ENCODE data around the gene UNC93B1. TPM values are rescaled to one million over a fixed set of nuclear protein-coding genes. Genes with fewer than 3 reads are reported as not detected.
A peak's percentile ranks its signal among the peaks of the same experiment; 100 is the strongest.
"Not testable (repeated sequence)": the region's sequence is repeated elsewhere in the genome, so short reads cannot be mapped to it uniquely, and the experiment has no call there.

Gene UNC93B1
- total RNA-seq, 2 experiments from 2014 or later: 16.3 to 16.7 TPM

DNA sequence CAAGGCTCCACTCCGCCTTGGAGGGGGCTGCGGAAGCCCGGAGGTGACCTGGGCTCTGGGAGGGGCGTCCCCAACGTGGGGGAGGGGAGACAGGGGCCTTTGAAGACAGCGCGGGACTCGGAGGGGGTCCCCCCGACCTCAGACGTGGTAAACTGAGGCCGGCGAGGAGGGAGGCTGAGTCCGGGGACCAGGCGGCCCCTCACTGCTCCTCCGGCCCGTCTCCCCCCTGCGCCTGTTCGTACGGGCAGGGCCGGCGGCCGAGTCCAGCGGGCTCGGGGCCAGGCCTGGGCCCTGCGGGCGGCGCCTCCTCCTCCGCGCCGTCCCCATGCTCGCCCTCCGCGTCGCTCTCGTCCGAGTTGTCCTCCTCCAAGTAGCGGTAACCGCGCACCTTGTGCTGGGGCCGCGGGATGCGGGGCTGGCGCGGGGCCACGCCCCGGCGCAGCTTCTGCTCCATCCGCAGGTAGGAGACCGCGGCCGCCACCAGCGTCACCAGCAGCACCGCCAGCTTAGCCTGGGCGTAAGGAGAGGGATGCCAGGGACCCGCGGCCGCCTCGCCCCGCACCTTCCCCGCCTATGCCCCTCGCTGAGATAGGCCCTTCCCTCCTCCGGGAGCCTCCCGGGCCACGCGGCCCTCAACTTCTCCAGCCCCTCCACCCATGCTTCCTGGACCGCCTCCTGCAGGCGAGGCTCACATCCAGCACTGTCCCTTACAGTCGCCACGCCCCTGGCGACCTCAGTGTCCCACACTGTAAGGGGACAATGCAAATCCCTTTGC lies 12.4 kb downstream of the UNC93B1 start:
- CTCF ChIA-PET; H3K4me3 Mint-ChIP-seq; intact Hi-C loops (cut with DNase I, micrococcal nuclease); H3K27me3 Mint-ChIP-seq; POLR2A ChIA-PET; H3K9me3 Mint-ChIP-seq (ENCODE audit: low read depth); H3K4me1 Mint-ChIP-seq; ATAC-seq; H3K36me3 Mint-ChIP-seq (ENCODE audit: low read depth); DNase-seq; H3K27ac Mint-ChIP-seq: not testable (repeated sequence)

DNA sequence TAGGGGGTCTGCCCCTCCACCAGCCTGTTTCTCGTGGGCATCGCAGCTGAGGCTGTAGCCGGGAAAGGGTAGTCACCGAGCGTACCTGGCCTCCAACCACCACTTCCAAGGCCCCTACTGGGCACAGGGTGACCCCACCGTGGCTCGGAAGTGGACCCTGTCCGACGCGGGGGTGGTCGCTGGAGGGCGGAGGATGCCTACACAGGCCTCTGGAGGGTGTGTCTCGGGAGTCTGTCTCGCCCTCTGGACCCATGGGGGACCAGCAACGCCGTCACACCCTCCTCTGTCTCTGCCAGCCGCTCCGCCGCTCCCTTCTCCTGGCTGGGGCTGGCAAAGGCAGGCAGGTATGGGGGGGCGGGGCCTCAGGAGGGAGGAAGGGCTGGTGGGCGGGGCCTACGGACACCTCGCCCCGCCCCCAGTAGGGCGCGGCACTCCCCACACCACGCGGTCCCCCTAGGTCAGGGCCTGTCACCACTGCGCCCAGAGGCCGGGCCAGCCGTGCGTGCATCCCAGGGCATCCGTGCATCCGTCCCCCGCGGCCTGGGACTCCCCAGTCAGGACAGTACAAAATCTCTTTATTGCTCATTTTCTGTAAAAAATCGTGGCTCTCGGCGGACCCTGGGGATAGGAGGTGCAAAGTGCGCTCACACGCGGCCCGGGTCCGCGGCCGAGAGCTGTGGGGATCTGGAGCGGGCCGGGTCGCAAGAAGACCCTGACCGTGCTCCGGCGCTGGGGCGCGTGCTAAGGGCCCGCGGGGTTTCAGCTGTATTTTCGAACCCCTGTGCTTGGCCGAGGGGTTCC lies 13.2 kb downstream of the UNC93B1 start:
- POLR2A ChIA-PET; H3K4me3 Mint-ChIP-seq; intact Hi-C loops (cut with DNase I, micrococcal nuclease); DNase-seq; CTCF ChIA-PET; H3K9me3 Mint-ChIP-seq (ENCODE audit: low read depth); H3K4me1 Mint-ChIP-seq; H3K27me3 Mint-ChIP-seq; H3K36me3 Mint-ChIP-seq (ENCODE audit: low read depth); H3K27ac Mint-ChIP-seq: not testable (repeated sequence)
- ATAC-seq: peak; percentile 16

GRCh38 chr11:67985302-67985701 lies 18.6 kb downstream of the UNC93B1 start:
- CTCF ChIA-PET; H3K27me3 Mint-ChIP-seq; H3K4me3 Mint-ChIP-seq; POLR2A ChIA-PET; H3K4me1 Mint-ChIP-seq; ATAC-seq; H3K9me3 Mint-ChIP-seq (ENCODE audit: low read depth); intact Hi-C loops (cut with DNase I, micrococcal nuclease); H3K27ac Mint-ChIP-seq; DNase-seq; H3K36me3 Mint-ChIP-seq (ENCODE audit: low read depth): not testable (repeated sequence)

DNA sequence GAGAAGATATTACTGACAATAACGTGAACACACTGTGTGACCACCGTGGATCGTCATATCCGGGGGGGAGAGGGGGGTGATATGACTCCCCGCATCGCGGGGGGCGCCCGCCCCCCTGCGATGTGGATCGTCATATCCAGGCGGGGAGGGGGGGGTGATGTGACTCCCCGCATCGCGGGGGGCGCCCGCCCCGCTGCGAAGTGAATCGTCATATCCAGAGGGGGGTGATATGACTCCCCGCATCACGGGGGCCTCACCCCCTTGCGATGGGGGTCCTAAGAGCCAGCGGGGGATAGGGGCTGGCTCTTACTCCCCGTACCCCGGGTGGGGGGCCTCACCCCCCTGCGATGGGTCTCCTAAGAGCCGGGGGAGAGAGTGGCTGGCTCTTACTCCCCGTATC lies 19.9 kb downstream of the UNC93B1 start:
- CTCF ChIA-PET: no interaction called here
- H3K27me3 Mint-ChIP-seq: no peaks in the 10 kb centered on the region
- no peak overlapping the region for H3K4me3 Mint-ChIP-seq
- H3K27ac Mint-ChIP-seq: no peak overlapping the region
- H3K36me3 Mint-ChIP-seq (ENCODE audit: low read depth): no peaks in the 10 kb centered on the region
- ATAC-seq (no peak), DNase-seq (no peak)
- POLR2A ChIA-PET: no interaction called here
- no peaks in the 10 kb centered on the region for H3K4me1 Mint-ChIP-seq
- no peaks in the 10 kb centered on the region for H3K9me3 Mint-ChIP-seq (ENCODE audit: low read depth)
- intact Hi-C loops (cut with DNase I, micrococcal nuclease): no loop called here

GRCh38 chr11:67982255-67982857 lies 21.5 kb downstream of the UNC93B1 start:
- CTCF ChIA-PET; DNase-seq; H3K4me1 Mint-ChIP-seq; intact Hi-C loops (cut with DNase I, micrococcal nuclease); H3K27ac Mint-ChIP-seq; H3K4me3 Mint-ChIP-seq; H3K36me3 Mint-ChIP-seq (ENCODE audit: low read depth); ATAC-seq; H3K9me3 Mint-ChIP-seq (ENCODE audit: low read depth); H3K27me3 Mint-ChIP-seq: not testable (repeated sequence)
- POLR2A ChIA-PET: interaction anchor here (0.7 kb wide), 1 partner anchor 423 kb away, joined by 3 read pairs; no protein-coding TSS in a partner anchor

GRCh38 chr11:67981226-67981625 lies 22.7 kb downstream of the UNC93B1 start:
- intact Hi-C loops (cut with DNase I, micrococcal nuclease); H3K27me3 Mint-ChIP-seq; DNase-seq; H3K27ac Mint-ChIP-seq; H3K4me1 Mint-ChIP-seq; ATAC-seq; H3K9me3 Mint-ChIP-seq (ENCODE audit: low read depth); H3K4me3 Mint-ChIP-seq; POLR2A ChIA-PET; H3K36me3 Mint-ChIP-seq (ENCODE audit: low read depth): not testable (repeated sequence)
- CTCF ChIA-PET: interaction anchor here (0.6 kb wide), 2 partner anchors 323 to 504 kb away, joined by 3 read pairs; no protein-coding TSS in a partner anchor

GRCh38 chr11:67978766-67979418 lies 25.0 kb downstream of the UNC93B1 start:
- H3K27me3 Mint-ChIP-seq, CTCF ChIA-PET: not testable (repeated sequence)

DNA sequence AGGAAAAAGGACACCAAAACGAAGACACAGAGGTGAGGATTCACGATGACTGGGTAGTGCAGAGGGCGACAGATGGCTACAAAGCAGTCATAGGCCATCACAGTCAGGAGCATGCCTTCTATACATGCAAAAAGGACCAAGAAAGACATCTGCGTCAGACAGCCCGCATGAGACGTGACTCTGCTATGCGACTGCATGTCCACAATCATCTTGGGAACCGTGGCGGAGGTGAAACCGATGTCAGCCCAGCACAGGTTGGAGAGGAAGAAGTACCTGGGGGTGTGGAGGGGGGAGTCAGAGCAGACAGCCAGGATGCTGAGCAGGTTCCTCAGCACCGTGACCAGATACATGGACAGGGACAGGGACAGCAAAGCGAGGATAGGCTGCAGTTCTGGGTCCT lies 29.2 kb downstream of the UNC93B1 start:
- H3K36me3 Mint-ChIP-seq (ENCODE audit: low read depth); H3K4me3 Mint-ChIP-seq; CTCF ChIA-PET; POLR2A ChIA-PET; H3K9me3 Mint-ChIP-seq (ENCODE audit: low read depth); ATAC-seq; H3K27ac Mint-ChIP-seq; DNase-seq; H3K27me3 Mint-ChIP-seq; H3K4me1 Mint-ChIP-seq; intact Hi-C loops (cut with DNase I, micrococcal nuclease): not testable (repeated sequence)

More at GRCh38 chr11:67978766-67979418, 25.0 kb downstream of the UNC93B1 start:
- H3K9me3 Mint-ChIP-seq (ENCODE audit: low read depth); intact Hi-C loops (cut with DNase I, micrococcal nuclease); H3K4me1 Mint-ChIP-seq; POLR2A ChIA-PET; H3K27ac Mint-ChIP-seq; H3K36me3 Mint-ChIP-seq (ENCODE audit: low read depth); ATAC-seq; DNase-seq; H3K4me3 Mint-ChIP-seq: not testable (repeated sequence)

DNA sequence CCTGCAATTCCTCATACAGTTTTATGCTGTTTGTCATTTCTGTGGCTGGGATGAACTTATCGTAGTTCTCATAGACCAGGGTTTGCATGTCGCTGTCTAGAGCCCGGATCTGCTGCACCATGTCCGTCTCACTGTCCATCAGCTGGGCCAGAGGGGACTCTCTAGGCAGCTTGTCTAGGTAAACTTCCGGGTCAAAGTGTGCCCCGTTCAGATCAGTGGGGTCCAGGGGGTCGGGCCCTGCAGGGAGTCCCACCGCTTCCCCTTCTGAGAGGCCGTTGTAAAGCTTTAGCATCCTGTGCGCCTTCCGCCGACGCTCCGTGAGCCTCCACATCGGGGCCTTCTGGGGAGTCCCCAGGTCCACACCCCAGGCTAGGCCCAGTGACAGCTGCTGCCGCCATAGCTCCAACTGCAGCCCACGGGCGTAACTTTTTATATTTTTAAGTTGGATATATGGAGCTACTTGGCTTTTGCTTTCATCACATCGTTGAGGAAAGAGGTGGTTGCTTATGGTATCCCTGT lies 38.0 kb downstream of the UNC93B1 start:
- H3K27me3 Mint-ChIP-seq; H3K4me3 Mint-ChIP-seq; POLR2A ChIA-PET; CTCF ChIA-PET; intact Hi-C loops (cut with DNase I, micrococcal nuclease); ATAC-seq; H3K36me3 Mint-ChIP-seq (ENCODE audit: low read depth); H3K4me1 Mint-ChIP-seq; H3K9me3 Mint-ChIP-seq (ENCODE audit: low read depth); H3K27ac Mint-ChIP-seq; DNase-seq: not testable (repeated sequence)

DNA sequence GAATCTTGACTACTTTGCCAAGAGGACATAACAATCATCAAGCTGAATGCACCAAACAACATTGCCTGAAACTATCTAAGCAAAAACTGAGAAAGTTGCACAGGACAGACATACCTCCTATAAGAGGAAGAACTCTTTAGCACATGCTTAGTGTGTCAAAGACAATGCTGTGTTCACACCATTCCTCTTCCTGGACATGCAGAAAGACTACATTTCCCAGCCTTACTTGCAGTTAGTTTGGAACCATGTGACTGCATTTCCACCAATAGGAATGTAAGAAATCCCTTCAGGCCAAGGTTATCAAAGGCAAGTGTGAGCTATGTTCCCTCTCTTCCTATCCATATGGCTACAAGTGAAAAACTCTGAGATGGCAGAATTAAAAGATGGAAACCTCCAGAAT lies 39.2 kb downstream of the UNC93B1 start:
- H3K9me3 Mint-ChIP-seq (ENCODE audit: low read depth); CTCF ChIA-PET; H3K4me1 Mint-ChIP-seq; H3K27me3 Mint-ChIP-seq; POLR2A ChIA-PET; H3K4me3 Mint-ChIP-seq; intact Hi-C loops (cut with DNase I, micrococcal nuclease); DNase-seq; ATAC-seq; H3K27ac Mint-ChIP-seq; H3K36me3 Mint-ChIP-seq (ENCODE audit: low read depth): not testable (repeated sequence)

DNA sequence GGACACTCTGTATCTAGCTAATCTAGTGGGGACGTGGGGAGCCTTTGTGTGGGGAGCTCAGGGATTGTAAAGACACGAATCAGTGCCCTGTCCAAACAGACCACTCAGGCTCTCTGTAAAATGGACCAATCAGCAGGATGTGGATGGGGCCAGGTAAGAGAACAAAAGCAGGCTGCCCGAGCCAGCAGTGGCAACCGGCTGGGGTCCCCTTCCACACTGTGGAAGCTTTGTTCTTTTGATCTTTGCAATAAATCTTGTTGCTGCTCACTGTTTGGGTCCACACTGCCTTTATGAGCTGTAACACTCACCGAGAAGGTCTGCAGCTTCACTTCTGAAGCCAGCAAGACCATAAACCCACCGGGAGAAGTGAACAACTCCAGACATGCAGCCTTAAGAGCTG lies 40.0 kb downstream of the UNC93B1 start:
- H3K36me3 Mint-ChIP-seq (ENCODE audit: low read depth); H3K27me3 Mint-ChIP-seq; ATAC-seq; H3K9me3 Mint-ChIP-seq (ENCODE audit: low read depth); H3K4me3 Mint-ChIP-seq; CTCF ChIA-PET; POLR2A ChIA-PET; DNase-seq; H3K4me1 Mint-ChIP-seq; H3K27ac Mint-ChIP-seq; intact Hi-C loops (cut with DNase I, micrococcal nuclease): not testable (repeated sequence)
